Left lung (tissue), 10 donors: Measurements from ENCODE around the gene FAU. TPM values are rescaled to one million over a fixed set of nuclear protein-coding genes. Genes with fewer than 3 reads are reported as not detected.

Experiments
- ATAC-seq: fragments of 200-7000 bp; cut with Tn5 transposase; one replicate; pipeline ENCODE4 v1.9.1; 2020; ENCODE audit warnings: moderate library complexity
- DNase-seq, 4 donors: peaks; one replicate each; pipeline ENCODE4 v3.0.0-alpha.2; 2013 to 2020
- H3K27ac ChIP-seq, 2 donors: fragments of 200-600 bp; sonication (generic) in 1 of 2; one replicate each; pipeline versions ENCODE4 v1.5.0 to v1.8.0; 2020 to 2021
- H3K27me3 ChIP-seq, 2 donors: fragments of 200-600 bp; sonication (generic) in 1 of 2; one replicate each; pipeline versions ENCODE4 v1.5.0 to v1.8.0; 2020 to 2021
- H3K36me3 ChIP-seq, 2 donors: fragments of 200-600 bp; sonication (generic) in 1 of 2; one replicate each; pipeline versions ENCODE4 v1.5.0 to v1.8.0; 2020 to 2021
- H3K4me1 ChIP-seq, 2 donors: fragments of 200-600 bp; one replicate each; pipeline ENCODE4 v1.8.0; 2021
- H3K4me3 ChIP-seq, 2 donors: fragments of 200-600 bp; sonication (generic) in 1 of 2; one replicate each; pipeline versions ENCODE4 v1.5.0 to v1.8.0; 2020 to 2021; ENCODE audit warnings: mild to moderate bottlenecking in 1 of 2
- H3K9me3 ChIP-seq, 2 donors: fragments of 200-600 bp; sonication (generic) in 1 of 2; one replicate each; pipeline versions ENCODE4 v1.5.0 to v1.8.0; 2020 to 2021
- CTCF ChIP-seq, 2 donors: fragments of 200-600 bp; sonication (generic) in 1 of 2; IDR thresholded peaks; one replicate each; pipeline versions ENCODE4 v1.5.0 to v1.8.0; 2021; ENCODE audit warnings: antibody characterized with exemption in 2 of 2
- intact Hi-C, 2 donors: fragments of 100-400 bp; cut with DNase I; formaldehyde crosslinking; loops; one replicate each; pipeline versions ENCODE4 v1.11.2 to v1.14.2; 2022
- microRNA-seq, 2 donors: library from miRNA; unstranded; fragments of <30 nt; microRNA quantifications; one replicate each; pipeline ENCODE4, GENCODE V29; 2019
- polyA plus RNA-seq, 6 donors: library from polyadenylated mRNA; unstranded; fragments of 120-200 nt; gene quantifications; one replicate each; pipeline ENCODE4 v1.2.1, GENCODE V29; 2013; ENCODE audit not compliant: insufficient read length in 6 of 6
- total RNA-seq, 2 donors: library from RNA; stranded (reverse); fragmentation: NEBNext Ultra II Directional; extraction: Animal tissue kit (Norgen Biotek cat#: 25700); gene quantifications; one replicate each; pipeline ENCODE4 v1.2.1, GENCODE V29; 2021
- donor health status: DM: no; HTN: yes; CAD: no.
- donor health status: DM: no; HTN: no; CAD: no.

The FAU gene
- total and polyA plus RNA-seq, 8 donors, result 621 to 1,036 (median 818) TPM

GRCh38 chr11:65071907-65072630, 49.9 kb downstream of the FAU start:
- no peaks in the 10 kb centered on the region for H3K27me3 ChIP-seq

More at GRCh38 chr11:65071907-65072630, 49.9 kb downstream of the FAU start:
- ATAC-seq (no peak), DNase-seq (no peak)
- intact Hi-C loops, result no loop called here
- Histone ChIP-seq H3K4me1 (no peaks in the 10 kb centered on the region), H3K4me3 (no peak overlapping the region), H3K27ac (no peak overlapping the region), H3K9me3 (no peaks in the 10 kb centered on the region), H3K36me3 (no peaks in the 10 kb centered on the region)
- TF ChIP-seq CTCF (IDR thresholded peaks at IDR 0.05), result no peak

Small RNA genes within 50 kb of the gene (microRNA-seq; reads per million reads assigned to microRNA genes)
- 0.17 to 0.96 reads per million in 2 donors for gene MIR6751

Other genes starting within 250 kb of the FAU start
- 100 to 1,000 TPM in 1 of 2 donors, 10 to 100 TPM in 1; 73.0 to 153 TPM for gene EHD1, start 243.5 kb downstream of the FAU start, total RNA-seq
- 10 to 100 TPM; 44.7 to 63.8 (median 52.9) TPM for gene EHD1, start 243.5 kb downstream of the FAU start, polyA plus RNA-seq
- gene ATG2A, start 204.9 kb downstream of the FAU start, total RNA-seq, result 10 to 100 TPM; 21.9 to 23.5 TPM
- 10 to 100 TPM; 14.2 to 21.1 (median 17.5) TPM for gene ATG2A, start 204.9 kb downstream of the FAU start, polyA plus RNA-seq
- 10 to 100 TPM; 24.4 to 29.9 TPM for gene PPP2R5B, start 197.4 kb downstream of the FAU start, total RNA-seq
- gene PPP2R5B, start 197.4 kb downstream of the FAU start, polyA plus RNA-seq, result 10 to 100 TPM; 12.1 to 14.4 (median 13.5) TPM
- not detected for gene GPHA2, start 186.2 kb downstream of the FAU start, total RNA-seq
- under 1 TPM in 3 of 6 donors, not detected in 3; 0.25 to 0.60 (median 0.49) TPM for gene GPHA2, start 186.2 kb downstream of the FAU start, polyA plus RNA-seq
- gene MAJIN, start 150.0 kb downstream of the FAU start, total RNA-seq, result not detected
- under 1 TPM in 2 of 6 donors, not detected in 4; 0.11 to 0.14 TPM for gene MAJIN, start 150.0 kb downstream of the FAU start, polyA plus RNA-seq
- 1 to 10 TPM; 3.2 to 8.1 TPM for gene BATF2, start 125.2 kb downstream of the FAU start, total RNA-seq
- 1 to 10 TPM; 2.6 to 3.7 (median 3.5) TPM for gene BATF2, start 125.2 kb downstream of the FAU start, polyA plus RNA-seq
- 10 to 100 TPM; 85.3 to 89.9 TPM for gene ARL2, start 108.0 kb downstream of the FAU start, total RNA-seq
- 10 to 100 TPM; 42.2 to 58.3 (median 48.1) TPM for gene ARL2, start 108.0 kb downstream of the FAU start, polyA plus RNA-seq
- 10 to 100 TPM; 22.6 to 27.4 TPM for gene SNX15, start 94.7 kb downstream of the FAU start, total RNA-seq
- 10 to 100 TPM; 22.0 to 26.3 (median 23.3) TPM for gene SNX15, start 94.7 kb downstream of the FAU start, polyA plus RNA-seq
- 10 to 100 TPM; 13.2 to 15.4 TPM for gene SAC3D1, start 80.9 kb downstream of the FAU start, total RNA-seq
- gene SAC3D1, start 80.9 kb downstream of the FAU start, polyA plus RNA-seq, result 10 to 100 TPM in 4 of 6 donors, 1 to 10 TPM in 2; 8.9 to 14.0 (median 11.1) TPM
- 10 to 100 TPM in 1 of 2 donors, 1 to 10 TPM in 1; 8.5 to 10.4 TPM for gene NAALADL1, start 63.6 kb downstream of the FAU start, total RNA-seq
- gene NAALADL1, start 63.6 kb downstream of the FAU start, polyA plus RNA-seq, result 10 to 100 TPM; 11.5 to 20.7 (median 15.4) TPM
- 10 to 100 TPM in 1 of 2 donors, 1 to 10 TPM in 1; 7.1 to 11.3 TPM for gene CDCA5, start 38.1 kb downstream of the FAU start, total RNA-seq
- gene CDCA5, start 38.1 kb downstream of the FAU start, polyA plus RNA-seq, result 10 to 100 TPM; 12.7 to 27.9 (median 17.1) TPM
- 10 to 100 TPM; 32.6 to 36.4 TPM for gene ZFPL1, start 37.9 kb downstream of the FAU start, total RNA-seq
- gene ZFPL1, start 37.9 kb downstream of the FAU start, polyA plus RNA-seq, result 10 to 100 TPM; 24.9 to 30.4 (median 27.7) TPM
- 10 to 100 TPM; 79.4 to 86.8 TPM for gene VPS51, start 25.9 kb downstream of the FAU start, total RNA-seq
- gene VPS51, start 25.9 kb downstream of the FAU start, polyA plus RNA-seq, result 100 to 1,000 TPM in 4 of 6 donors, 10 to 100 TPM in 2; 97.2 to 143 (median 118) TPM
- gene TM7SF2, start 10.3 kb downstream of the FAU start, total RNA-seq, result 10 to 100 TPM; 37.1 to 41.0 TPM
- 10 to 100 TPM; 16.1 to 25.5 (median 21.5) TPM for gene TM7SF2, start 10.3 kb downstream of the FAU start, polyA plus RNA-seq
- gene ZNHIT2, start 4.4 kb downstream of the FAU start, total RNA-seq, result 10 to 100 TPM in 1 of 2 donors, 1 to 10 TPM in 1; 8.0 to 10.6 TPM
- gene ZNHIT2, start 4.4 kb downstream of the FAU start, polyA plus RNA-seq, result 1 to 10 TPM; 3.1 to 6.2 (median 4.9) TPM
- gene MRPL49, start 187 bp upstream of the FAU start, total RNA-seq, result 10 to 100 TPM; 46.8 to 47.2 TPM
- 10 to 100 TPM; 39.3 to 44.4 (median 41.9) TPM for gene MRPL49, start 187 bp upstream of the FAU start, polyA plus RNA-seq
- gene SYVN1, start 12.4 kb upstream of the FAU start, total RNA-seq, result 10 to 100 TPM; 63.5 to 74.5 TPM
- gene SYVN1, start 12.4 kb upstream of the FAU start, polyA plus RNA-seq, result 10 to 100 TPM; 37.2 to 53.4 (median 45.2) TPM
- gene SPDYC, start 48.1 kb upstream of the FAU start, total RNA-seq, result not detected
- gene SPDYC, start 48.1 kb upstream of the FAU start, polyA plus RNA-seq, result not detected
- gene CAPN1, start 59.8 kb upstream of the FAU start, total RNA-seq, result 100 to 1,000 TPM; 232 to 248 TPM
- 100 to 1,000 TPM in 1 of 6 donors, 10 to 100 TPM in 5; 80.5 to 100 (median 86.0) TPM for gene CAPN1, start 59.8 kb upstream of the FAU start, polyA plus RNA-seq
- gene POLA2, start 139.8 kb upstream of the FAU start, total RNA-seq, result 10 to 100 TPM in 1 of 2 donors, 1 to 10 TPM in 1; 9.4 to 19.2 TPM
- gene POLA2, start 139.8 kb upstream of the FAU start, polyA plus RNA-seq, result 10 to 100 TPM; 19.3 to 30.2 (median 22.7) TPM
- gene CDC42EP2, start 192.7 kb upstream of the FAU start, total RNA-seq, result 10 to 100 TPM; 11.6 to 18.5 TPM
- 10 to 100 TPM in 1 of 6 donors, 1 to 10 TPM in 5; 4.6 to 12.5 (median 8.5) TPM for gene CDC42EP2, start 192.7 kb upstream of the FAU start, polyA plus RNA-seq
- gene DPF2, start 211.7 kb upstream of the FAU start, total RNA-seq, result 10 to 100 TPM; 47.4 to 51.4 TPM
- 10 to 100 TPM; 85.0 to 94.8 (median 92.4) TPM for gene DPF2, start 211.7 kb upstream of the FAU start, polyA plus RNA-seq
- gene TIGD3, start 232.6 kb upstream of the FAU start, total RNA-seq, result under 1 TPM; 0.21 to 0.32 TPM
- under 1 TPM in 5 of 6 donors, not detected in 1; 0.14 to 0.39 (median 0.24) TPM for gene TIGD3, start 232.6 kb upstream of the FAU start, polyA plus RNA-seq